Muscle of leg (tissue), 11 donors: Measurements from ENCODE around the gene DGCR6L. TPM values are rescaled to one million over a fixed set of nuclear protein-coding genes. Genes with fewer than 3 reads are reported as not detected.
"Not testable (repeated sequence)": the region's sequence is repeated elsewhere in the genome, so short reads cannot be mapped to it uniquely, and the experiment has no call there.

ENCODE experiments used
- DNase-seq: peaks from one replicate; pipeline ENCODE4 v3.0.0; 2013
- H3K27ac ChIP-seq: one replicate; pipeline ENCODE4 v1.5.1; 2013; ENCODE audit warnings: mild to moderate bottlenecking, low read length, control low read depth
- H3K27me3 ChIP-seq: one replicate; pipeline ENCODE4 v1.6.1; 2013; ENCODE audit warnings: low read length; ENCODE audit not compliant: control insufficient read depth, insufficient read depth
- H3K36me3 ChIP-seq: one replicate; pipeline ENCODE4 v1.6.1; 2013; ENCODE audit warnings: low read length; ENCODE audit not compliant: control insufficient read depth, insufficient read depth
- H3K4me1 ChIP-seq: one replicate; pipeline ENCODE4 v1.6.1; 2013; ENCODE audit warnings: low read length; ENCODE audit not compliant: control insufficient read depth, insufficient read depth
- H3K4me3 ChIP-seq: one replicate; pipeline ENCODE4 v1.5.1; 2013; ENCODE audit warnings: low read length, control low read depth
- H3K9me3 ChIP-seq: replicated peaks from 2 replicates; pipeline ENCODE4 v1.6.1; 2013; ENCODE audit warnings: low read depth, low read length; ENCODE audit not compliant: control insufficient read depth
- WGBS: methylation state at CpG from one replicate; pipeline ENCODE4 v1.1.5; 2013; ENCODE audit warnings: missing lambda C conversion rate; ENCODE audit not compliant: insufficient coverage; 5-methylcytosine and 5-hydroxymethylcytosine counted together
- polyA plus RNA-seq, 8 donors: library from polyadenylated mRNA; unstranded; fragments of 120-200 nt; gene quantifications; one replicate each; pipeline versions ENCODE4 v1.2.1 to v1.2.3, GENCODE V29; 2013; ENCODE audit warnings: inconsistent platforms in 1 of 8, low replicate concordance in 1 of 8; ENCODE audit not compliant: insufficient read length in 8 of 8, insufficient read depth in 1 of 8
- total RNA-seq: library from RNA; stranded (reverse); fragments of 120-200 nt; gene quantifications from one replicate; pipeline ENCODE4 v1.2.4, GENCODE V29; 2013

DGCR6L gene
- total and polyA plus RNA-seq, 9 donors = 60.9 to 152 (median 72.1) TPM

- WGBS = 62% methylated on average over 3 of the region's 8 CpGs
- H3K4me3 ChIP-seq = no peak overlapping the region
- H3K27ac ChIP-seq = no peak overlapping the region
- peaks cover 31% of the 10 kb centered on the region for H3K4me1 ChIP-seq
- no peaks in the 10 kb centered on the region for H3K9me3 ChIP-seq
- no peaks in the 10 kb centered on the region for H3K27me3 ChIP-seq
- peaks cover 4% of the 10 kb centered on the region for H3K36me3 ChIP-seq
- no peak for DNase-seq
These were observed 2.9 kb downstream of the DGCR6L start for GRCh38 chr22:20316844-20317401.

- Histone ChIP-seq H3K27me3 (no peaks in the 10 kb centered on the region), H3K36me3 (peaks cover 4% of the 10 kb centered on the region), H3K9me3 (no peaks in the 10 kb centered on the region), H3K4me3 (no peak overlapping the region), H3K4me1 (peaks cover 28% of the 10 kb centered on the region), H3K27ac (no peak overlapping the region)
- 86% methylated on average over 4 of the region's 12 CpGs for WGBS
- no peak for DNase-seq
These were observed 3.5 kb downstream of the DGCR6L start for GRCh38 chr22:20316217-20316843.

GRCh38 chr22:20315337-20316216 lies 4.3 kb downstream of the DGCR6L start:
- Histone ChIP-seq H3K4me1 (peaks cover 22% of the 10 kb centered on the region), H3K27me3 (no peaks in the 10 kb centered on the region), H3K36me3 (peaks cover 4% of the 10 kb centered on the region), H3K4me3 (no peak overlapping the region), H3K9me3 (no peaks in the 10 kb centered on the region), H3K27ac (no peak overlapping the region)
- 78% methylated on average over 13 of the region's 25 CpGs for WGBS
- DNase-seq = no peak

- H3K36me3 ChIP-seq, H3K27me3 ChIP-seq, H3K27ac ChIP-seq, H3K9me3 ChIP-seq, H3K4me3 ChIP-seq, DNase-seq: not testable (repeated sequence)
- 78% methylated on average over 11 of the region's 12 CpGs for WGBS
- peaks cover 20% of the 10 kb centered on the region for H3K4me1 ChIP-seq
These were observed 5.0 kb downstream of the DGCR6L start for GRCh38 chr22:20314741-20315336.

GRCh38 chr22:20314206-20314605 lies 5.7 kb downstream of the DGCR6L start:
- H3K36me3 ChIP-seq = not testable (repeated sequence)

GRCh38 chr22:20313306-20314077 lies 6.4 kb downstream of the DGCR6L start:
- peaks cover 16% of the 10 kb centered on the region for H3K4me1 ChIP-seq
- not testable (repeated sequence) for H3K27ac ChIP-seq, H3K27me3 ChIP-seq, H3K9me3 ChIP-seq, H3K4me3 ChIP-seq, DNase-seq, H3K36me3 ChIP-seq
- WGBS = 83% methylated on average over 2 of the region's 11 CpGs

More at GRCh38 chr22:20314206-20314605, 5.7 kb downstream of the DGCR6L start:
- H3K9me3 ChIP-seq, H3K27ac ChIP-seq, H3K27me3 ChIP-seq, DNase-seq, H3K4me3 ChIP-seq: not testable (repeated sequence)
- H3K4me1 ChIP-seq = peaks cover 21% of the 10 kb centered on the region
- WGBS = no CpG with 5 or more reads among the region's 5 CpGs

GRCh38 chr22:20312396-20313191 lies 7.3 kb downstream of the DGCR6L start:
- Histone ChIP-seq H3K4me1 (peaks cover 18% of the 10 kb centered on the region), H3K4me3 (no peak overlapping the region), H3K9me3 (no peaks in the 10 kb centered on the region), H3K27ac (no peak overlapping the region), H3K27me3 (no peaks in the 10 kb centered on the region), H3K36me3 (peaks cover 4% of the 10 kb centered on the region)
- WGBS = 75% methylated on average over 13 of the region's 14 CpGs
- no peak for DNase-seq

GRCh38 chr22:20311249-20312062 lies 8.4 kb downstream of the DGCR6L start:
- H3K27me3 ChIP-seq, H3K36me3 ChIP-seq, H3K27ac ChIP-seq, H3K4me3 ChIP-seq, H3K9me3 ChIP-seq, DNase-seq: not testable (repeated sequence)
- peaks cover 27% of the 10 kb centered on the region for H3K4me1 ChIP-seq
- 83% methylated on average over 13 of the region's 20 CpGs for WGBS
